Measurements from ENCODE around the gene PLA2G4E. TPM values are rescaled to one million over a fixed set of nuclear protein-coding genes. Genes with fewer than 3 reads are reported as not detected.

Gene PLA2G4E
- total RNA-seq, 1 experiment from 2014 or later = not detected

DNA sequence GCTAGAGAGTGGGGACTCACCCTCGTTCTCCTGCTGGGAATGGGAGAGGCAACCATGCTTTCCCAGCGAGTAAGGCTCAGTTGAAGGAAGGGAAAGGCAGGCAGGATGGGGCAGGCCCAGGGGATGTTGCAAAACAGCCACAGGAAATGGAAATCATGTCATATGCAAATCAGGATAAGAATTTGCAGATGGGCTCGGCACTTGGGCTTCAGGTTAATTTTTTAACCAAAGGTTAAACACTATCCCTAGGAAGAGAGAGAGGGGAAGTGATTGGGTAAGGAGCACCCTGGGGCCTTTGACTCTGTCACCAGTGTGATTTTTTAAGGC is 14.6 kb upstream of the PLA2G4E start:
- Histone ChIP-seq H3K9me3 (ENCODE audit: control insufficient read depth in 1 of 2, insufficient read depth in 1 of 2, low read depth in 1 of 2, low read length in 2 of 2) (no peaks in the 10 kb centered on the region), H3K27me3 (ENCODE audit: insufficient read depth, low read length) (no peaks in the 10 kb centered on the region; the same call in 1 of the 2 replicates), H4K20me1 (ENCODE audit: insufficient read depth) (no peaks in the 10 kb centered on the region), H3K9me2 (ENCODE audit: insufficient read depth) (no peaks in the 10 kb centered on the region), H2AFZ (ENCODE audit: low read depth, low read length, poor library complexity, severe bottlenecking) (peak overlapping the region; percentile 32), H3K9ac (ENCODE audit: low read length) (no peak overlapping the region), H3K4me2 (ENCODE audit: low read length) (no peak overlapping the region), H3K4me3 (replicated peaks in 1 of 2; ENCODE audit: low read depth in 1 of 2, low read length in 2 of 2) (no peak overlapping the region), H3K79me2 (ENCODE audit: insufficient read depth, low read length) (no peaks in the 10 kb centered on the region), H3K27ac (ENCODE audit: low read depth, low read length) (no peak overlapping the region), H3K4me1 (ENCODE audit: control insufficient read depth in 1 of 2, insufficient read depth in 2 of 2, low read length in 2 of 2) (no peaks in the 10 kb centered on the region), H3K36me3 (ENCODE audit: control insufficient read depth in 1 of 2, insufficient read depth in 2 of 2, low read length in 2 of 2) (no peaks in the 10 kb centered on the region)
- BruUV-seq (replicated peaks) = no TSS peak
- CTCF ChIA-PET = no interaction called here
- TF ChIP-seq, protein P1, sequence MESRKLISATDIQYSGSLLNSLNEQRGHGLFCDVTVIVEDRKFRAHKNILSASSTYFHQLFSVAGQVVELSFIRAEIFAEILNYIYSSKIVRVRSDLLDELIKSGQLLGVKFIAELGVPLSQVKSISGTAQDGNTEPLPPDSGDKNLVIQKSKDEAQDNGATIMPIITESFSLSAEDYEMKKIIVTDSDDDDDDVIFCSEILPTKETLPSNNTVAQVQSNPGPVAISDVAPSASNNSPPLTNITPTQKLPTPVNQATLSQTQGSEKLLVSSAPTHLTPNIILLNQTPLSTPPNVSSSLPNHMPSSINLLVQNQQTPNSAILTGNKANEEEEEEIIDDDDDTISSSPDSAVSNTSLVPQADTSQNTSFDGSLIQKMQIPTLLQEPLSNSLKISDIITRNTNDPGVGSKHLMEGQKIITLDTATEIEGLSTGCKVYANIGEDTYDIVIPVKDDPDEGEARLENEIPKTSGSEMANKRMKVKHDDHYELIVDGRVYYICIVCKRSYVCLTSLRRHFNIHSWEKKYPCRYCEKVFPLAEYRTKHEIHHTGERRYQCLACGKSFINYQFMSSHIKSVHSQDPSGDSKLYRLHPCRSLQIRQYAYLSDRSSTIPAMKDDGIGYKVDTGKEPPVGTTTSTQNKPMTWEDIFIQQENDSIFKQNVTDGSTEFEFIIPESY (IDR thresholded peaks at IDR 0.05; ENCODE audit: extremely low read depth, insufficient replicate concordance, low read length) = no peak
- POLR2A ChIA-PET = no interaction called here
- DNase-seq (ENCODE audit: low read depth, low spot score) (no peak), ATAC-seq (no peak)
- intact Hi-C loops (cut with micrococcal nuclease) = no loop called here
- RAD21 ChIA-PET (ENCODE audit: low non-redundant PET in 1 of 2, low total read pairs in 2 of 2, uncharacterized antibody in 2 of 2, unreplicated experiment in 2 of 2) = no interaction called here

DNA sequence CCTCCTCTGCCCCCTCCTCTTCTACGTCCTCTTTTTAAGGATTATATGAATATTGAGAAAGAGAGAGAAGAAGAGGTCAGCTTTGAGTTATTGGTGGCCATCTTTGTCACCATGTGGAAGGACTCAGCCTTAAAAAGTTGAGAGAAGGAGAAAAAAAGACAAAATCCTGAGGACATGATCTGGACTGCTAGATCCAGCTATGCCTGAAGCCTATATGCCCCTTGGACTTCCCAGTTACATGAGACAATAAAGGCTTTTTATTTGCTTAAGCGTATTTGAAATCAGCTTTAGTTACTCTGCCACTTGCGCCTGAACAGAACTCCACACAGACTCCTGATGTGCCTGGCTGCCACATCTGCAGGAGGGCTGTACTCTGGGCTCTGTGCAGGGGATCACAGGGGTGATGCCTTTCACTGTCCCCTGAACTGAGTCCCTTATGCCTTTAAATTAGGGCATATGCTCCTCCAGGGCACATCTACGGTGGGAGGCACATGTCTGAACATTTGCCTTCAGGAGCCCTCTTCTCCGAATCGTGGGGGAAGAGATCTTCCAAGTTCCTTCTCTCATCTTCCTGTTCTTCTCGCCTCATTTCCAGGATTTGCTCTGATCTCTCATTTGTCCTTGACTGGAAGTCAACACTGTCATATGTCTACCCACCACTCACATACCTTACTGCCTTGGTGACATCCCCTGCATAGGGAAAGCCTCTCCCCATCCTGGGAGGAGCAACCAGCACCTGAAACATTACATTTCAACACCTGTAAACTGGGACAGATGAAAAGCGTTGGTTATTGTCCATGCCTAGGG is 14.0 kb upstream of the PLA2G4E start:
- no peak overlapping the region for H3K9ac ChIP-seq (ENCODE audit: low read length)
- BruUV-seq (replicated peaks) = no TSS peak

More for the DNA sequence above, 14.0 kb upstream of the PLA2G4E start:
- peaks cover 0 to 3% of the 10 kb centered on the region in 2 experiments; a peak in 1 of 4 replicates for H3K4me1 ChIP-seq (ENCODE audit: control insufficient read depth in 1 of 2, insufficient read depth in 2 of 2, low read length in 2 of 2)
- ChIA-PET CTCF (no interaction called here), POLR2A (no interaction called here), RAD21 (ENCODE audit: low non-redundant PET in 1 of 2, low total read pairs in 2 of 2, uncharacterized antibody in 2 of 2, unreplicated experiment in 2 of 2) (no interaction called here)
- H3K27ac ChIP-seq (ENCODE audit: low read depth, low read length) = no peak overlapping the region
- no peaks in the 10 kb centered on the region; the same call in 1 of the 2 replicates for H3K27me3 ChIP-seq (ENCODE audit: insufficient read depth, low read length)
- H2AFZ ChIP-seq (ENCODE audit: low read depth, low read length, poor library complexity, severe bottlenecking) = peak overlapping the region; percentile 32
- DNase-seq (ENCODE audit: low read depth, low spot score) (no peak), ATAC-seq (no peak)
- H3K4me3 ChIP-seq (replicated peaks in 1 of 2; ENCODE audit: low read depth in 1 of 2, low read length in 2 of 2) = no peak overlapping the region
- no peaks in the 10 kb centered on the region for H3K9me3 ChIP-seq (ENCODE audit: control insufficient read depth in 1 of 2, insufficient read depth in 1 of 2, low read depth in 1 of 2, low read length in 2 of 2)
- no peaks in the 10 kb centered on the region for H3K9me2 ChIP-seq (ENCODE audit: insufficient read depth)
- no peaks in the 10 kb centered on the region for H4K20me1 ChIP-seq (ENCODE audit: insufficient read depth)
- intact Hi-C loops (cut with micrococcal nuclease) = no loop called here
- H3K4me2 ChIP-seq (ENCODE audit: low read length) = no peak overlapping the region
- H3K36me3 ChIP-seq (ENCODE audit: control insufficient read depth in 1 of 2, insufficient read depth in 2 of 2, low read length in 2 of 2) = no peaks in the 10 kb centered on the region
- TF ChIP-seq TCF7L2 (IDR thresholded peaks at IDR 0.05; ENCODE audit: borderline replicate concordance, extremely low read depth, insufficient read depth, insufficient read length) (no peak), ELF1 (IDR thresholded peaks at IDR 0.05; ENCODE audit: borderline replicate concordance, low read depth) (no peak), EZH2phosphoT487 (IDR thresholded peaks at IDR 0.05; ENCODE audit: borderline replicate concordance) (no peak), RAD21 (IDR thresholded peaks at IDR 0.05; ENCODE audit: low read depth) (no peak), JUND (IDR thresholded peaks at IDR 0.05) (no peak), SP1 (IDR thresholded peaks at IDR 0.05; ENCODE audit: low read depth) (no peak), EGR1 (IDR thresholded peaks at IDR 0.05; ENCODE audit: low read depth) (no peak), FOSL1 (IDR thresholded peaks at IDR 0.05; ENCODE audit: low read depth) (no peak), ZFX (IDR thresholded peaks at IDR 0.05) (no peak)
- TF ChIP-seq, protein P1 (IDR thresholded peaks at IDR 0.05; ENCODE audit: extremely low read depth, insufficient replicate concordance, low read length) = no peak
- no peaks in the 10 kb centered on the region for H3K79me2 ChIP-seq (ENCODE audit: insufficient read depth, low read length)

Data from HCT116 (cell line).